ENCODE measurements around the gene DBET. TPM values are rescaled to one million over a fixed set of nuclear protein-coding genes. Genes with fewer than 3 reads are reported as not detected.
"Not testable (repeated sequence)": the region's sequence is repeated elsewhere in the genome, so short reads cannot be mapped to it uniquely, and the experiment has no call there.

DBET gene
- not detected in 2 replicates for total RNA-seq (2016; rRNA removed; fragmentation: Illumina TruSeq; extraction: Trizol)
- total RNA-seq (2016; cell fraction: cytosol; rRNA removed; fragmentation: Illumina TruSeq; extraction: Trizol; ENCODE audit: low read depth), result not detected in 2 replicates
- total RNA-seq (2016; cell fraction: insoluble cytoplasmic fraction; rRNA removed; fragmentation: Illumina TruSeq; extraction: Trizol), result not detected in 2 replicates
- total RNA-seq (2016; cell fraction: membrane; rRNA removed; fragmentation: Illumina TruSeq; extraction: Trizol), result not detected in 2 replicates
- total RNA-seq (2016; cell fraction: nucleus; rRNA removed; fragmentation: Illumina TruSeq; extraction: Trizol), result not detected in 2 replicates
- polyA plus RNA-seq (2011; rRNA removed), result not detected in 2 replicates
- polyA plus RNA-seq (2011; cell fraction: cytosol; rRNA removed), result not detected in 2 replicates
- polyA plus RNA-seq (2011; cell fraction: nucleus; rRNA removed), result not detected in 2 replicates
- polyA plus RNA-seq (2012), result not detected in 2 replicates
- polyA plus RNA-seq (2016; cell fraction: cytosol; fragmentation: Illumina TruSeq; extraction: Trizol; ENCODE audit: low read depth), result not detected in 2 replicates
- not detected in 2 replicates for polyA plus RNA-seq (2016; cell fraction: insoluble cytoplasmic fraction; fragmentation: Illumina TruSeq; extraction: Trizol; ENCODE audit: low read depth)
- polyA plus RNA-seq (2016; cell fraction: membrane; fragmentation: Illumina TruSeq; extraction: Trizol; ENCODE audit: low read depth), result not detected in 2 replicates
- not detected in 2 replicates for polyA plus RNA-seq (2016; cell fraction: nucleus; fragmentation: Illumina TruSeq; extraction: Trizol; ENCODE audit: insufficient read depth, low read depth)
- not detected in 2 replicates for polyA minus RNA-seq (2011; rRNA and poly(A)+ RNA removed; ENCODE audit: low replicate concordance)
- not detected in 2 replicates for polyA minus RNA-seq (2011; cell fraction: cytosol; rRNA and poly(A)+ RNA removed)
- not detected in 2 replicates for polyA minus RNA-seq (2011; cell fraction: nucleus; rRNA and poly(A)+ RNA removed)
- not detected for Bru-seq, nascent RNA
- not detected for BruChase-seq, experiment 1, labeled RNA remaining after a 6-hour chase
- not detected for BruChase-seq, experiment 2, labeled RNA remaining after a 2-hour chase
- long read RNA-seq, experiment 1, result 0 reads
- long read RNA-seq, experiment 2, result 0 reads

GRCh38 chr4:190064342-190064741 lies at the start of gene DBET:
TSS of gene DBET (plus strand) at chr4:190064502.
- BruUV-seq (replicated peaks); H3K79me2 ChIP-seq (ENCODE audit: insufficient read depth, low read length); H3K4me2 ChIP-seq (ENCODE audit: low read depth, low read length); DNase-seq (ENCODE audit: low spot score); H3K4me1 ChIP-seq (ENCODE audit: insufficient read depth, low read length); FAIRE-seq; H2AFZ ChIP-seq (ENCODE audit: low read length); H3K9ac ChIP-seq (ENCODE audit: insufficient read depth, low read depth, low read length); POLR2A ChIA-PET; H3K4me3 ChIP-seq (replicated peaks in 1 of 3; ENCODE audit: insufficient read depth in 1 of 3, low read depth in 2 of 3, low read length in 3 of 3); H3K27ac ChIP-seq (ENCODE audit: extremely low read length, insufficient read depth, low read length); H3K27me3 ChIP-seq (ENCODE audit: control insufficient read depth in 1 of 2, insufficient read depth in 2 of 2, low read length in 2 of 2); CTCF ChIA-PET (ENCODE audit: low intra/inter-chr PET ratio, low total read pairs); H3K36me3 ChIP-seq (replicated peaks in 1 of 2; ENCODE audit: control insufficient read depth in 1 of 2, insufficient read depth in 2 of 2, low read length in 2 of 2); H3K9me3 ChIP-seq (ENCODE audit: low read length); in situ Hi-C loops (cut with HindIII; ENCODE audit: extremely low pct_ligation_motif_present, low pct_unique_long_range_greater_than_20kb); intact Hi-C loops (cut with micrococcal nuclease; ENCODE audit: unreplicated experiment); H4K20me1 ChIP-seq (ENCODE audit: insufficient read depth, low read length): not testable (repeated sequence)
- peak; percentile 79 for ATAC-seq
- 0% methylated on average over 2 of the region's 2 CpGs for WGBS (ENCODE audit: low lambda C conversion rate)

- Histone ChIP-seq H3K4me1 (ENCODE audit: insufficient read depth, low read length) (no peaks in the 10 kb centered on the region), H3K9me3 (ENCODE audit: low read length) (no peaks in the 10 kb centered on the region), H3K36me3 (replicated peaks in 1 of 2; ENCODE audit: control insufficient read depth in 1 of 2, insufficient read depth in 2 of 2, low read length in 2 of 2) (no peaks in the 10 kb centered on the region), H3K4me2 (ENCODE audit: low read depth, low read length) (no peak overlapping the region), H3K4me3 (replicated peaks in 1 of 3; ENCODE audit: insufficient read depth in 1 of 3, low read depth in 2 of 3, low read length in 3 of 3) (no peak overlapping the region), H3K9ac (ENCODE audit: insufficient read depth, low read depth, low read length) (no peak overlapping the region), H3K79me2 (ENCODE audit: insufficient read depth, low read length) (no peaks in the 10 kb centered on the region), H3K27ac (ENCODE audit: extremely low read length, insufficient read depth, low read length) (no peak overlapping the region), H4K20me1 (ENCODE audit: insufficient read depth, low read length) (no peaks in the 10 kb centered on the region), H2AFZ (ENCODE audit: low read length) (no peak overlapping the region), H3K27me3 (ENCODE audit: control insufficient read depth in 1 of 2, insufficient read depth in 2 of 2, low read length in 2 of 2) (peaks cover 4 to 16% of the 10 kb centered on the region in 2 experiments; a peak in 3 of 5 replicates)
- ATAC-seq (peak; percentile 48), DNase-seq (ENCODE audit: low spot score) (no peak), FAIRE-seq (no peak)
- no TSS peak for BruUV-seq (replicated peaks)
- ChIA-PET POLR2A (no interaction called here), CTCF (ENCODE audit: low intra/inter-chr PET ratio, low total read pairs) (no interaction called here)
- 41% methylated on average over 30 of the region's 76 CpGs for WGBS (ENCODE audit: low lambda C conversion rate)
- intact Hi-C loops (cut with micrococcal nuclease; ENCODE audit: unreplicated experiment), result no loop called here
- no peak for TF ChIP-seq ZNF572 (CRISPR knock-in tag; IDR thresholded peaks at IDR 0.05)
- TF ChIP-seq ZNF883 (CRISPR knock-in tag; IDR thresholded peaks at IDR 0.05; ENCODE audit: not compliant biosample characterization), result no peak
- peak; percentile 43; the same call in 1 of the 2 replicates for TF ChIP-seq GABPB1 (CRISPR knock-in tag; IDR thresholded peaks at IDR 0.05)
- TF ChIP-seq GABPA (IDR thresholded peaks at IDR 0.05; ENCODE audit: low read depth, low read length), result peak; percentile 40
- no peak for TF ChIP-seq GABPA (CRISPR knock-in tag; IDR thresholded peaks at IDR 0.05; ENCODE audit: low read depth)
- in situ Hi-C loops (cut with HindIII; ENCODE audit: extremely low pct_ligation_motif_present, low pct_unique_long_range_greater_than_20kb), result no loop called here
These were observed 49.3 kb upstream of the DBET start for GRCh38 chr4:190014771-190015537.

Measured in HepG2 (cell line).